Ishikawa (cell line): Measurements from ENCODE around the gene DLX4.

ENCODE experiments used
- CEBPB ChIP-seq: IDR thresholded peaks from 2 replicates; pipeline ENCODE4 v1.6.1; 2012
- CREB1 ChIP-seq: IDR thresholded peaks from 2 replicates; pipeline ENCODE4 v1.6.1; 2012; ENCODE audit warnings: low read depth
- EGR1 ChIP-seq: IDR thresholded peaks from 2 replicates; pipeline ENCODE4 v1.6.1; 2012
- EP300 ChIP-seq: IDR thresholded peaks from 2 replicates; pipeline ENCODE4 v1.6.1; 2012; ENCODE audit warnings: borderline replicate concordance
- FOXM1 ChIP-seq: IDR thresholded peaks from 2 replicates; pipeline ENCODE4 v1.6.1; 2012; ENCODE audit warnings: low read depth, borderline replicate concordance
- MAX ChIP-seq: IDR thresholded peaks from 2 replicates; pipeline ENCODE4 v1.6.1; 2012
- NFIC ChIP-seq: IDR thresholded peaks from 2 replicates; pipeline ENCODE4 v1.6.1; 2012
- RAD21 ChIP-seq: IDR thresholded peaks from 2 replicates; pipeline ENCODE4 v1.6.1; 2012; ENCODE audit warnings: low read depth
- REST ChIP-seq: IDR thresholded peaks from 2 replicates; pipeline ENCODE4 v1.6.1; 2012; ENCODE audit warnings: low read depth, mild to moderate bottlenecking
- TCF12 ChIP-seq: IDR thresholded peaks from 2 replicates; pipeline ENCODE4 v1.6.1; 2012; ENCODE audit warnings: low read depth
- USF1 ChIP-seq: IDR thresholded peaks from 2 replicates; pipeline ENCODE4 v1.6.1; 2012
- YY1 ChIP-seq: IDR thresholded peaks from 2 replicates; pipeline ENCODE4 v1.6.1; 2012; ENCODE audit warnings: low read depth
- ZBTB7A ChIP-seq: IDR thresholded peaks from 2 replicates; pipeline ENCODE4 v1.6.1; 2012; ENCODE audit warnings: low read depth

The DLX4 gene

GRCh38 chr17:49984776-49985175, 15.8 kb downstream of the DLX4 start:
- no peak for TF ChIP-seq YY1
- no peak for TF ChIP-seq REST
- TF ChIP-seq EGR1: no peak
- TF ChIP-seq FOXM1: no peak
- TF ChIP-seq ZBTB7A: no peak
- TF ChIP-seq RAD21: no peak
- TF ChIP-seq NFIC: no peak
- no peak for TF ChIP-seq EP300
- no peak for TF ChIP-seq CEBPB
- TF ChIP-seq MAX: no peak
- no peak for TF ChIP-seq CREB1

- TF ChIP-seq YY1 (no peak), ZBTB7A (no peak), REST (no peak), EP300 (no peak), TCF12 (no peak), FOXM1 (no peak), EGR1 (no peak), CREB1 (no peak)
Measured at GRCh38 chr17:49985310-49985990, 16.5 kb downstream of the DLX4 start.

- TF ChIP-seq MAX (no peak), ZBTB7A (0 out of 2 replicates have a peak, but pooled peaks have one; percentile 29), CEBPB (no peak)
Measured at GRCh38 chr17:49986396-49987289, 17.7 kb downstream of the DLX4 start.

GRCh38 chr17:49987290-49987585, 18.2 kb downstream of the DLX4 start:
- TF ChIP-seq USF1 (0 out of 2 replicates have a peak, but pooled peaks have one; percentile 20), EP300 (no peak)

GRCh38 chr17:49987681-49988441, 18.9 kb downstream of the DLX4 start:
- 0 out of 2 replicates have a peak, but pooled peaks have one; percentile 24 for TF ChIP-seq TCF12
- no peak for TF ChIP-seq REST
- peak; percentile 55 for TF ChIP-seq MAX
- TF ChIP-seq NFIC: peak; percentile 6; the same call in 1 of the 2 replicates
